Loucy (cell line): ENCODE measurements around the gene HCN2.
"Not testable (repeated sequence)": the region's sequence is repeated elsewhere in the genome, so short reads cannot be mapped to it uniquely, and the experiment has no call there.

Source experiments
- H2AFZ ChIP-seq: fragments of 200-600 bp; sonication (generic); 2 replicates; pipeline ENCODE4 v1.6.0; 2016; ENCODE audit warnings: antibody characterized with exemption, mild to moderate bottlenecking, low read length, moderate library complexity
- H3F3A ChIP-seq: fragments of 200-600 bp; 2 replicates; pipeline ENCODE4 v1.6.0; 2016; ENCODE audit warnings: antibody characterized with exemption, low read depth, mild to moderate bottlenecking
- H3K27me3 ChIP-seq: fragments of 200-600 bp; sonication (generic); 2 replicates; pipeline ENCODE4 v1.6.1; 2014; ENCODE audit warnings: low read length, mild to moderate bottlenecking; ENCODE audit not compliant: insufficient read depth, poor library complexity, severe bottlenecking
- H3K36me3 ChIP-seq: fragments of 200-600 bp; sonication (generic); 2 replicates; pipeline ENCODE4 v1.6.1; 2016; ENCODE audit warnings: low read length; ENCODE audit not compliant: insufficient read depth
- H3K4me1 ChIP-seq: fragments of 200-600 bp; sonication (generic); 2 replicates; pipeline ENCODE4 v1.5.1; 2014; ENCODE audit warnings: low read length, mild to moderate bottlenecking; ENCODE audit not compliant: insufficient read depth, poor library complexity, severe bottlenecking
- H3K4me2 ChIP-seq: fragments of 200-600 bp; sonication (generic); 2 replicates; pipeline ENCODE4 v1.6.0; 2014; ENCODE audit warnings: antibody characterized with exemption, low read length, low read depth, mild to moderate bottlenecking; ENCODE audit not compliant: poor library complexity, severe bottlenecking
- H3K4me3 ChIP-seq: fragments of 200-600 bp; sonication (generic); 2 replicates; pipeline ENCODE4 v1.5.1; 2014; ENCODE audit warnings: low read length, mild to moderate bottlenecking, mixed read lengths; ENCODE audit not compliant: poor library complexity, severe bottlenecking
- H3K79me2 ChIP-seq: fragments of 200-600 bp; sonication (generic); 2 replicates; pipeline ENCODE4 v1.6.1; 2014; ENCODE audit warnings: low read length; ENCODE audit not compliant: insufficient read depth
- H3K9ac ChIP-seq: fragments of 200-600 bp; sonication (generic); 2 replicates; pipeline ENCODE4 v1.6.0; 2014; ENCODE audit warnings: mild to moderate bottlenecking, low read depth, low read length, moderate library complexity; ENCODE audit not compliant: poor library complexity, severe bottlenecking
- H3K9me2 ChIP-seq: fragments of 200-600 bp; sonication (generic); replicated peaks from 2 replicates; pipeline ENCODE4 v1.6.1; 2016; ENCODE audit warnings: low read depth, low read length, mixed read lengths
- H3K9me3 ChIP-seq: fragments of 200-600 bp; sonication (generic); 2 replicates; pipeline ENCODE4 v1.6.1; 2014; ENCODE audit warnings: mild to moderate bottlenecking, antibody characterized with exemption, low read length, low read depth; ENCODE audit not compliant: insufficient read depth
- H4K20me1 ChIP-seq: fragments of 200-600 bp; sonication (generic); 2 replicates; pipeline ENCODE4 v1.6.0; 2014; ENCODE audit warnings: antibody characterized with exemption, low read length, mild to moderate bottlenecking; ENCODE audit not compliant: insufficient read depth, poor library complexity, severe bottlenecking
- CTCF ChIP-seq: fragments of 200-600 bp; sonication (generic); conservative IDR thresholded peaks from 2 replicates; pipeline ENCODE4 v1.5.1; 2014; ENCODE audit warnings: mild to moderate bottlenecking, antibody characterized with exemption, low read length
- EZH2phosphoT487 ChIP-seq: fragments of 200-600 bp; IDR thresholded peaks from 2 replicates; pipeline ENCODE4 v1.6.1; 2018; ENCODE audit warnings: antibody characterized with exemption, mild to moderate bottlenecking, moderate library complexity, borderline replicate concordance

The HCN2 gene

DNA sequence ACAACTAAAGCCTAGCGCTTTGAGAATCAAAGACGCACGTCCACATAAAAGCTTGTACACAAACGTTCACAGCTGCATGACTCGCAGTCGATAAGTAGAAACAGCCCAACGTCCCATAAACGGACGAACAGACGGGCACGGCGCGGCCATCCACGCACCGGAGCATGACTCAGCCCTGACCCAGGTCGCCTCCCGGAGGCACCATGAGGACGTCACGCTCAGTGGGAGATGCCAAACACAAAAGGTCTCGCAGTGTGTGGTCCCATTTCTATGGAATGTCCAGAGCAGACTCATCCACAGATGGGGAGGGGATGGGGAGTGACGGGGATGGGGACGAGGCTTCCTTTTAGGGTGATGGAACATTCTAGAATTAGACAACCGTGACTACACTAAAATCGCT lies 34.3 kb downstream of the HCN2 start:
- Histone ChIP-seq H3K9ac (no peak overlapping the region), H3K27me3 (no peaks in the 10 kb centered on the region), H3K79me2 (peaks cover 4% of the 10 kb centered on the region; the same call in 1 of the 2 replicates), H3K4me1 (peaks cover under 1% of the 10 kb centered on the region), H3K4me3 (no peak overlapping the region), H4K20me1 (no peaks in the 10 kb centered on the region), H2AFZ (no peak overlapping the region), H3K36me3 (peaks cover 11% of the 10 kb centered on the region; the same call in 1 of the 2 replicates), H3K9me2 (no peaks in the 10 kb centered on the region), H3K4me2 (no peak overlapping the region), H3K9me3 (no peaks in the 10 kb centered on the region), H3F3A (no peaks in the 10 kb centered on the region)
- TF ChIP-seq CTCF (no peak), EZH2phosphoT487 (no peak)

DNA sequence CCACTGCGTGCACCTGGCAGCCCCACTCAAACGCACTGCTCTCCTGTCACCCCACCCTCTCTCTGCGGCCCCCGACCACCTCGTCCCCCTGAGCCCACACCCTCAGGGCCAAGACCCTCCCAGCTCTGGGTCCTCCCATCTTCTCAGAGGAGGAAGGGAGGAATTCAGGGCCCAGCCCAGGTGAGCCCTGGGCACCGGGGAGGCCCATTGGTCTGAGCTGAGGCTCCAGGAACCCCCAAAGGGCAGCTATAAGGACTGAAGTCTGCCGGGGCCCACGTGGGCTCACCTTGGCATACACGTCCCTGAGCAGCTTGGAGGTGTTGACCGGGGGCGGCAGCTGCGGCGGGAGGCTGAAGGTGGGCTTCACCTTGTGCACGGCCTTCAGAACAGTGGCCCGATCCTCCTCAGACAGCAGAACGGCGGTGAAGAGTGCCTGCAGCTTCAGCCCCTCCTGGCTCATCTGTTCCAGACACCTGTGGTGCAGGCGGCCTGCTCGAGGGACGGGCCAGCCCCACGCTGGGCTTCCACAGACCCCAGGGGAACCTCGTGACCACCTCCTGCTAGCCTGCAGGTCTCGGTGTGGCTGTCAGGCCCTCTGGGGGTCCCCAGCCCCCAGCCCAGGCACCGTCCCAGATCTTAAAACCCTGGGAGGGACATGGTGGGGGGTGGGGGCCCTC lies 34.9 kb downstream of the HCN2 start:
- Histone ChIP-seq H3K9ac (no peak overlapping the region), H3K36me3 (peaks cover 8% of the 10 kb centered on the region; the same call in 1 of the 2 replicates), H3F3A (no peaks in the 10 kb centered on the region), H3K9me2 (no peaks in the 10 kb centered on the region), H3K4me2 (no peak overlapping the region), H3K4me1 (peaks cover 3% of the 10 kb centered on the region), H4K20me1 (no peaks in the 10 kb centered on the region), H2AFZ (no peak overlapping the region), H3K4me3 (no peak overlapping the region), H3K9me3 (no peaks in the 10 kb centered on the region), H3K27me3 (no peaks in the 10 kb centered on the region), H3K79me2 (peaks cover 9% of the 10 kb centered on the region; the same call in 1 of the 2 replicates)
- TF ChIP-seq CTCF (no peak), EZH2phosphoT487 (no peak)

DNA sequence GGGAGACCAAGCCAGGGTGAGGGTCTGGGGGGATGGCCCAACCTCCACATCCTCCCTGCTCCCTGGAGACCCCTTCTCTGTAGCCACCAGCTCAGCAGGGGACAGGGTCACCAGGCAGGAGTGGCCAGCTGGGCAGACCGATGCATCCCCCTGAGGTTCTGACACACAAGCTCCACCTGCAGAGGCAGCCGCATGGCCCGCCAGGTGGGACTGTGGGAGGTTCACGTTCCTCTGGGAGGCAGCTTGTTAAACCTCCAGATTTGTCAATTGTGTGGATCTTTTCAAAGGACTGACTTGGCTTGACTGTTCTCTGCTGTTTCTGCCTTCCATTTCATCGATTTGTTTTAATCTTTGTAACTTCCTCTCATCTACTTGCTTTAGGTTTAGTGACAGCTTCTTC lies 35.6 kb downstream of the HCN2 start:
- H3K4me3 ChIP-seq = no peak overlapping the region
- no peaks in the 10 kb centered on the region for H3K9me2 ChIP-seq
- peaks cover 3% of the 10 kb centered on the region for H3K4me1 ChIP-seq
- no peaks in the 10 kb centered on the region for H3K9me3 ChIP-seq
- no peak overlapping the region for H3K4me2 ChIP-seq
- H3K36me3 ChIP-seq = peaks cover 5% of the 10 kb centered on the region; the same call in 1 of the 2 replicates
- no peaks in the 10 kb centered on the region for H3F3A ChIP-seq
- H3K79me2 ChIP-seq = peaks cover 10% of the 10 kb centered on the region; the same call in 1 of the 2 replicates
- no peaks in the 10 kb centered on the region for H3K27me3 ChIP-seq
- H4K20me1 ChIP-seq = no peaks in the 10 kb centered on the region
- no peak overlapping the region for H3K9ac ChIP-seq
- no peak overlapping the region for H2AFZ ChIP-seq
- TF ChIP-seq CTCF (no peak), EZH2phosphoT487 (no peak)

- not testable (repeated sequence) for H2AFZ ChIP-seq, H3F3A ChIP-seq, H3K27me3 ChIP-seq, H3K9ac ChIP-seq, H3K9me3 ChIP-seq, H3K4me3 ChIP-seq, H3K4me2 ChIP-seq, H3K4me1 ChIP-seq, H3K9me2 ChIP-seq, H3K36me3 ChIP-seq, H4K20me1 ChIP-seq
- peaks cover 23% of the 10 kb centered on the region; the same call in 1 of the 2 replicates for H3K79me2 ChIP-seq
These were observed 36.9 kb downstream of the HCN2 start for GRCh38 chr19:626566-626965.
